Keratinocyte (primary cell): ENCODE measurements around the gene TRAF3IP1. TPM values are rescaled to one million over a fixed set of nuclear protein-coding genes. Genes with fewer than 3 reads are reported as not detected.

Source experiments
- DNase-seq: peaks from one replicate; pipeline ENCODE4 v3.0.0-alpha.2; 2011; ENCODE audit warnings: low read depth, missing footprints, low spot score
- FAIRE-seq: peaks from 2 replicates; lab custom pipeline; 2011; peaks lifted over from hg19 to GRCh38; lab: Jason Lieb, UNC
- H2AFZ ChIP-seq: 2 replicates; pipeline ENCODE4 v1.6.0; 2012; ENCODE audit warnings: low read length, control low read depth, inconsistent platforms; ENCODE audit not compliant: control insufficient read depth
- H3K27ac ChIP-seq: 2 replicates; pipeline ENCODE4 v1.5.1; 2011; ENCODE audit warnings: low read length; ENCODE audit not compliant: control insufficient read depth, insufficient read depth
- H3K27me3 ChIP-seq: 3 replicates; pipeline ENCODE4 v1.6.0; 2011; ENCODE audit warnings: low read length; ENCODE audit not compliant: control insufficient read depth, insufficient read depth; ENCODE audit errors: extremely low read depth
- H3K36me3 ChIP-seq, 2 experiments: 2 replicates in 1 of 2; 3 replicates in 1 of 2; pipeline ENCODE4 v1.5.1; 2011; ENCODE audit warnings: low read length in 2 of 2, mild to moderate bottlenecking in 1 of 2; ENCODE audit not compliant: control insufficient read depth in 2 of 2, insufficient read depth in 2 of 2; ENCODE audit errors: extremely low read depth in 1 of 2
- H3K4me1 ChIP-seq: 3 replicates; pipeline ENCODE4 v1.5.1; 2011; ENCODE audit warnings: low read length; ENCODE audit not compliant: control insufficient read depth, insufficient read depth; ENCODE audit errors: extremely low read depth
- H3K4me2 ChIP-seq: 3 replicates; pipeline ENCODE4 v1.6.0; 2011; ENCODE audit warnings: low read depth, low read length; ENCODE audit not compliant: control insufficient read depth, insufficient read depth; ENCODE audit errors: extremely low read depth
- H3K4me3 ChIP-seq, 3 experiments: fragments of 200-600 bp in 1 of 3; sonication (generic) in 1 of 3; 2 replicates in 2 of 3; 3 replicates in 1 of 3; pipeline ENCODE4 v1.5.1; 2011 to 2016; ENCODE audit warnings: low read length in 3 of 3, mild to moderate bottlenecking in 3 of 3, control low read depth in 2 of 3, inconsistent platforms in 1 of 3, low read depth in 1 of 3, mixed read lengths in 1 of 3, mixed run types in 1 of 3, moderate library complexity in 1 of 3; ENCODE audit not compliant: control insufficient read depth in 2 of 3, insufficient read depth in 2 of 3; ENCODE audit errors: extremely low read depth in 1 of 3
- H3K79me2 ChIP-seq: 2 replicates; pipeline ENCODE4 v1.6.0; 2012; ENCODE audit warnings: low read length; ENCODE audit not compliant: control insufficient read depth, insufficient read depth
- H3K9ac ChIP-seq: 3 replicates; pipeline ENCODE4 v1.6.0; 2011; ENCODE audit warnings: low read length; ENCODE audit not compliant: control insufficient read depth, insufficient read depth; ENCODE audit errors: extremely low read depth
- H3K9me1 ChIP-seq: 3 replicates; pipeline ENCODE4 v1.6.0; 2011; ENCODE audit warnings: low read length; ENCODE audit not compliant: control insufficient read depth, insufficient read depth; ENCODE audit errors: extremely low read depth
- H3K9me3 ChIP-seq: 2 replicates; pipeline ENCODE4 v1.5.1; 2012; ENCODE audit warnings: low read depth, low read length; ENCODE audit not compliant: control insufficient read depth
- H4K20me1 ChIP-seq: 3 replicates; pipeline ENCODE4 v1.6.0; 2011; ENCODE audit warnings: low read length; ENCODE audit not compliant: control insufficient read depth, insufficient read depth; ENCODE audit errors: extremely low read depth
- EZH2 ChIP-seq: IDR thresholded peaks from one replicate; pipeline ENCODE4 v1.6.1; 2012; ENCODE audit warnings: inconsistent platforms, mild to moderate bottlenecking, low read length, moderate library complexity
- dilution Hi-C: fragments of 300-500 bp; cut with MboI; formaldehyde crosslinking; loops from one replicate; pipeline ENCODE4 v1.7.0; 2020; ENCODE audit warnings: low sequenced_read_pairs; ENCODE audit not compliant: extremely low pct_ligation_motif_present
- polyA plus RNA-seq, 5 experiments: library from polyadenylated mRNA; depleted of rRNA in 3 of 5; stranded (reverse) in 3 of 5; stranded (forward) in 1 of 5; unstranded in 1 of 5; fragments of >200 nt; gene quantifications; 1 replicate in 1 of 5; 2 replicates in 3 of 5; 3 replicates in 1 of 5; pipeline versions ENCODE4 v1.2.1 to v1.2.3, GENCODE V29; 2011 to 2012; ENCODE audit warnings: missing spikeins in 2 of 5, low read depth in 1 of 5, low replicate concordance in 1 of 5
- TF ChIP-seq, protein P1 (sequence below), 3 experiments: IDR thresholded peaks in 1 of 3; conservative IDR thresholded peaks in 1 of 3; optimal IDR thresholded peaks in 1 of 3; 2 replicates in 2 of 3; 3 replicates in 1 of 3; pipeline versions ENCODE3 to v1.5.1; 2011; ENCODE audit warnings: low read length in 3 of 3, mild to moderate bottlenecking in 3 of 3, moderate library complexity in 2 of 3, control low read depth in 1 of 3, inconsistent platforms in 1 of 3; ENCODE audit not compliant: insufficient read depth in 2 of 3; ENCODE audit errors: extremely low read depth in 1 of 3

The TRAF3IP1 gene
- polyA plus RNA-seq, 1 donor (not counting 4 experiments of a cell fraction or from before 2014, with no cell fraction given), result 7.0 TPM

DNA sequence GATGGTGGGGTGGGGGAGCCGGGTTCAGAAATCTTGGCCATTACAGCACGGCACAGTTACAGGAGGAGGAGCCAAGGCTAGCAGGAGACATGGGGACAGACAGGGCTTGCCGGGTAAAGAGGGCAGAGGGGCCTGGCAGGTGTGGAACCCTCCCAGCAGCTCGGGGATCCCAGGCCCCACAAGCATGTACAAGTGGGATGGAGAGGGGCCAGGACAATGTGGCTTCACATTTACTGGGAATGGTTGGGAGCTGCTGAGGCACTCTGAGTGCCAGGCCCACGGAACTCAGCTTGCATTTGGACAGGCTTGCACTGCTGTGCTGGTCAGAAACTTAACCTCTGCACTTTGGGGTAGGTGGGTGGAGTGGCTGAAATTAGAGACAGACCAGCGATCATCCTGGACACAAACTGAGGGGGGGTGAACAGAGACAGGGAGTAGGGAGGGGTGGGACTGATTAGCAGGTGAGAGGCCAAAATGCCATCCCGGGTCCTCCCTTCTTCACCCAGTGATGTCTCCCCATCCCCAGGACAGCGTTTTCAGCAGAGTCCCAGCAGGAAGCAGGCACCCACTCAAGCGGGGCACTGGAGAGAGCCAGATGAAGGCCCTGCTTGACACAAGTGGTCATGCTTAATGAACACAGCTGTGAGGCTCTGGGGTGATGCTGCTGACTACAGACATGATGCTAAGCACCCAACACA lies 41.5 kb upstream of the TRAF3IP1 start:
- Histone ChIP-seq H4K20me1 (no peaks in the 10 kb centered on the region), H3K9me3 (no peaks in the 10 kb centered on the region), H3K27ac (no peak overlapping the region), H3K4me2 (no peak overlapping the region), H3K36me3 (peaks cover 6 to 14% of the 10 kb centered on the region in 2 experiments), H3K4me3 (no peak overlapping the region), H3K27me3 (no peaks in the 10 kb centered on the region), H3K9ac (no peak overlapping the region), H2AFZ (no peak overlapping the region), H3K9me1 (no peaks in the 10 kb centered on the region), H3K4me1 (no peaks in the 10 kb centered on the region), H3K79me2 (peaks cover 8% of the 10 kb centered on the region)
- DNase-seq (no peak), FAIRE-seq (no peak)
- TF ChIP-seq, protein P1, sequence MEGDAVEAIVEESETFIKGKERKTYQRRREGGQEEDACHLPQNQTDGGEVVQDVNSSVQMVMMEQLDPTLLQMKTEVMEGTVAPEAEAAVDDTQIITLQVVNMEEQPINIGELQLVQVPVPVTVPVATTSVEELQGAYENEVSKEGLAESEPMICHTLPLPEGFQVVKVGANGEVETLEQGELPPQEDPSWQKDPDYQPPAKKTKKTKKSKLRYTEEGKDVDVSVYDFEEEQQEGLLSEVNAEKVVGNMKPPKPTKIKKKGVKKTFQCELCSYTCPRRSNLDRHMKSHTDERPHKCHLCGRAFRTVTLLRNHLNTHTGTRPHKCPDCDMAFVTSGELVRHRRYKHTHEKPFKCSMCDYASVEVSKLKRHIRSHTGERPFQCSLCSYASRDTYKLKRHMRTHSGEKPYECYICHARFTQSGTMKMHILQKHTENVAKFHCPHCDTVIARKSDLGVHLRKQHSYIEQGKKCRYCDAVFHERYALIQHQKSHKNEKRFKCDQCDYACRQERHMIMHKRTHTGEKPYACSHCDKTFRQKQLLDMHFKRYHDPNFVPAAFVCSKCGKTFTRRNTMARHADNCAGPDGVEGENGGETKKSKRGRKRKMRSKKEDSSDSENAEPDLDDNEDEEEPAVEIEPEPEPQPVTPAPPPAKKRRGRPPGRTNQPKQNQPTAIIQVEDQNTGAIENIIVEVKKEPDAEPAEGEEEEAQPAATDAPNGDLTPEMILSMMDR (optimal IDR thresholded peaks at IDR 0.05 in 1 of 3, IDR thresholded peaks at IDR 0.05 in 1 of 3, conservative IDR thresholded peaks at IDR 0.05 in 1 of 3; ENCODE audit: extremely low read depth in 1 of 3, insufficient read depth in 2 of 3, low read length in 3 of 3), result no peak
- TF ChIP-seq EZH2, result no peak
- dilution Hi-C loops, result no loop called here

DNA sequence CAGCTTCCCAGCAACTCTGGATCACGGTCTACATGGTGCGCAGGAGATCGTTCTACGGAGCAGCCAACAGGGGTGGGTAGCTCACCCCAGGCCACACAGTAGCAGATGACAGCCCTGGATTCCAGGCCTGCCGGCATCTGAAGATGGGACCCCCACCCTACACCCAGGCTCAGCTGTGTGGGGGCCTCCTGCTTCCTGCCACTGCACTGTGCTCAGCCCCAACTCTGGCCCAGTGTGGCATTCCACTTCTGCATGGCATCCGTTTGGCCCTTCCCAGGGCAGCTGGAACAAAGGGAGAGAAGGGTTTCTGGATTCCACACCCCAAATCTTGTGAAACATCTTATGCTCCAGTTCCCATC lies 41.0 kb upstream of the TRAF3IP1 start:
- Histone ChIP-seq H3K27me3 (no peaks in the 10 kb centered on the region), H3K9me3 (no peaks in the 10 kb centered on the region), H2AFZ (no peak overlapping the region), H3K4me3 (no peak overlapping the region), H3K79me2 (peaks cover 9% of the 10 kb centered on the region), H3K27ac (no peak overlapping the region), H3K4me1 (no peaks in the 10 kb centered on the region), H3K4me2 (no peak overlapping the region), H4K20me1 (no peaks in the 10 kb centered on the region), H3K36me3 (peaks cover 6 to 15% of the 10 kb centered on the region in 2 experiments), H3K9ac (no peak overlapping the region), H3K9me1 (no peaks in the 10 kb centered on the region)
- DNase-seq, result no peak
- dilution Hi-C loops, result no loop called here
- TF ChIP-seq, protein P1 (optimal IDR thresholded peaks at IDR 0.05 in 1 of 3, IDR thresholded peaks at IDR 0.05 in 1 of 3, conservative IDR thresholded peaks at IDR 0.05 in 1 of 3; ENCODE audit: extremely low read depth in 1 of 3, insufficient read depth in 2 of 3, low read length in 3 of 3), result no peak
- TF ChIP-seq EZH2, result no peak
- no peak for FAIRE-seq
